ENCODE data around the gene TTLL9. TPM values are rescaled to one million over a fixed set of nuclear protein-coding genes. Genes with fewer than 3 reads are reported as not detected.

Gene TTLL9
- polyA plus RNA-seq, 1 donor from 2014 or later: not detected

DNA sequence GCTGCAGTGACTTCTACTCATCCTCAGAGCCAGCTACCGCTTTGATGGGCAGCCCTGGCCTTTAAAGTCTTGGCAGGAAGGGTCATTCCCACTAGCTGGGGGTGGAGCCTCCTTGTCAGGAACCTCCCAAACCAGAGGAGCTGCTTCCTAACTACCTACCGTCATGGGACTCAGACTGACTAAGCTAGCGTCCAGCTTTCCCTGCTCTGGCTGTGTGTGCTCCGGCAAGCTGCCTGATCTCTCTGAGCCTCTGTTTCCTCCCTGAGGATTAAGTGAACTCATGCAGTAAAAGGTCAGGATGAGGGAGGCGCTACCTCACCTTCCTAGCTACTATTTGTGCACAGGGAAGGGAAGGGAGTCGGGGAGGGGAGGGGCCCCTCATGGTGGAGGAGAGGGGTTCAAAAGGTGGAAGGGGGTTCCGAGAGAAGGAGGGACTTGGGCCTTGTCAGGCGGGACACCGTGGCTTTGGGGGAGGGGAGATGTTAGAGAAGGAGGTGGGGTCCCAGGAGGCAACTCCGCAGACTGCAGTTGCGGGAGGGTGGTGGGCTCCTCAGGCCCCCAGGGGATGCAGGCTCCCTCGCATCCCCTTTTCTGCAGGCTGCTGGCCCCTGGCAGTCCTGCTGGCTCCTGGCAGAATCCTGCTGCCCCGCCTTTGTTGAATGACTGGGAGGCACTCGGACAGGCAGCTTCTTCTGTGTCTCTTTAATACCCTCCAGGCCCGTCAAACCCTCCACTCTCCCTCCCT is 9.9 kb upstream of the TTLL9 start:
- H3K4me1 Mint-ChIP-seq: peaks cover 8 to 11% (median 11%) of the 10 kb centered on the region in 3 donors
- peaks cover 13% of the 10 kb centered on the region for H3K27me3 Mint-ChIP-seq
- H3K9me3 Mint-ChIP-seq: no peaks in the 10 kb centered on the region
- H3K4me3 Mint-ChIP-seq: peak overlapping the region in 3 of 4 donors; percentile 39 to 85 (median 41)
- no peak overlapping the region for H3K27ac Mint-ChIP-seq
- H3K36me3 Mint-ChIP-seq: no peaks in the 10 kb centered on the region

DNA sequence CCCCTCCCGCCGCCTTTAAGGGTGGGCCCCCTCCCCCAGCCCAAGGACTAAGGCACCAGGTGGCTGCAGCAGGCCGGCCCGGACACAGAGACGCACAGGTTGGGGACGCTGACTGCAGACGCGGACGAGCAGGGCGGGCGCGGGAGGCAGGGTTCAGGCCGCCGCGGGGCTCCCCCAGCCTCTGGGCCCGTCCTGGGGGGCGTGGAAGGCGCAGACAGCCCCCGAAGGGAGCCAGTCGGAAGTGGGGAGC is 9.4 kb upstream of the TTLL9 start:
- Mint-ChIP-seq H3K36me3 (no peaks in the 10 kb centered on the region), H3K27me3 (peaks cover 13% of the 10 kb centered on the region), H3K9me3 (no peaks in the 10 kb centered on the region), H3K4me3 (peak overlapping the region in 3 of 4 donors; percentile 39 to 85 (median 41)), H3K27ac (no peak overlapping the region), H3K4me1 (peaks cover 8 to 11% (median 11%) of the 10 kb centered on the region in 3 donors)

DNA sequence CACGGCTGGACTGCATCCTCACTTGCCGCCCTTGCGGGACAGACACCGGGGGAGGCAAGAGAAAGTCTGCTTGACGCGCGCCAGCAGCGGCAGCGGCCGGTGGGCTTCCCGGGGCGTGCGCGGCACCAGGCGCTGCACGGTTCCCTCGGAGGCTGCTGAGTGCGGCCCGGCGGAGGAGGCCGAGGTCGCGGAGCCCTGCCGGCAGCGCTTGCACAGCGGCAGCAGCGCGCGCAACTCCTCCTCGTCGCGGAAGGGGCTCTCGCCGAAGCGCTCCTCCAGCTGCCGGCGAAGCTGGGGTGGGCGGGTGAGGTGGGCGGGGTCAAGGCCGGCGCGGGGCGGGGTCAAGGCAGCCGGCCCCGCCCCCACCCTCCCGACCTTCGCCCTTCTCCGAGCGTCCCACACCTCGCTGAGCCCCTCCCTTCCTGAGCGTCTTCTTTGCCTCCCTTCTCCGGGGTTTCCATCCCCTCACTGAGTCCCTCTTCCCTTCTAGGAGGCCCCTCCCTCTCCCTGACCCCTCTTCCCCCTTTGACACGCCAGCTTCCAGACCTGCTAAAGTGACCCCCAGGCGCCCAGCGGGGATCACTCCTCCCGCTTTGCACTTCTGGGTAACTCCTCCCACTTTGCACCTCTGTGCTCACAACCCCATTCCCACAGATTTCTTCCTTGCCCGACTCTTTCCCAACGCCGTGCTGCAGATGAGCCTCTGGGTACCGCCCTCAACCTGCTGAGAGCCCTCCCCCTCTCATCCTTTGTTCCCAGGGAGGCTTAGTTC is 8.9 kb upstream of the TTLL9 start:
- Mint-ChIP-seq H3K36me3 (no peaks in the 10 kb centered on the region), H3K4me3 (peak overlapping the region; percentile 2 to 81 (median 60)), H3K9me3 (no peaks in the 10 kb centered on the region), H3K27me3 (peaks cover 13% of the 10 kb centered on the region), H3K4me1 (peaks cover 8 to 11% (median 11%) of the 10 kb centered on the region in 3 donors), H3K27ac (peak overlapping the region in 1 of 3 donors; percentile 31)

DNA sequence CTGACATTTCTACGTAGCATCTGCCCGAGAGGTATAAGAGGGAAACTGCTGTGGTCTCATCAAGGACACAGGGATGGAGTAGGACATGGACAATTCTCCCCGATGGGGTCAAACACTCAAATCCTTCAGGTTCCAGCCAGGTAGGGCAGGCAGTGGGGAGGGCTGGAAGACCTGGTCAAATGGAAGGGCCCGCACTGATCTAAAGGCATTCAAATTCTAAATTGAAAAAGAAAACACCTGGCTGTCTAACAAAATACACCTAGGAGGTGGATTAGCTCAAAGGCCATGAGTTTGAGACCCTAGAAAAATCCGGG is 8.3 kb upstream of the TTLL9 start:
- H3K36me3 Mint-ChIP-seq: no peaks in the 10 kb centered on the region
- H3K4me3 Mint-ChIP-seq: peak overlapping the region in 3 of 4 donors; percentile 2 to 64 (median 55)
- no peaks in the 10 kb centered on the region for H3K9me3 Mint-ChIP-seq
- peaks cover 16% of the 10 kb centered on the region for H3K27me3 Mint-ChIP-seq
- no peak overlapping the region for H3K27ac Mint-ChIP-seq
- peaks cover 8 to 11% (median 11%) of the 10 kb centered on the region in 3 donors for H3K4me1 Mint-ChIP-seq

DNA sequence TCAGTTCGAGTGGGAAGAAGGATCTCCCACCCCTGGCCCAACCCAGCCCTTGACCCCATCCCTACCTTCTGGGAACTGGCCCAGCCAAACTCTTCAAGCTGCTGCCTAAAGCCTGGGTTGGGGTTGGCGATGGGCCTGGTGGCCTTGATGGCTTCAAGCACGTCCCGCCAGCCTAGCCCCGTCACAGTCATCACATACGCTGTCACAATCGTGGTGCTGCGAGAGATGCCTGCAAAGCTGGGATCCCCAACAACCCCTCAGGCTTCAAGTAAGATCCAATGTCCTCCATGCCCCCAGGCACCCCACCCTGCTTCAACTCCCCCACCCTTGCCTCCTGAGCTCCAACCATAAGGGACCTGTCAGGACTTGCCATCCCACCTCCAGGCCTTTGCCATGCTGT is 7.9 kb upstream of the TTLL9 start:
- Mint-ChIP-seq H3K9me3 (no peaks in the 10 kb centered on the region), H3K36me3 (no peaks in the 10 kb centered on the region), H3K4me3 (peak overlapping the region in 1 of 4 donors; percentile 2), H3K4me1 (peaks cover 9 to 11% (median 11%) of the 10 kb centered on the region in 3 donors), H3K27me3 (peaks cover 19% of the 10 kb centered on the region), H3K27ac (no peak overlapping the region)

DNA sequence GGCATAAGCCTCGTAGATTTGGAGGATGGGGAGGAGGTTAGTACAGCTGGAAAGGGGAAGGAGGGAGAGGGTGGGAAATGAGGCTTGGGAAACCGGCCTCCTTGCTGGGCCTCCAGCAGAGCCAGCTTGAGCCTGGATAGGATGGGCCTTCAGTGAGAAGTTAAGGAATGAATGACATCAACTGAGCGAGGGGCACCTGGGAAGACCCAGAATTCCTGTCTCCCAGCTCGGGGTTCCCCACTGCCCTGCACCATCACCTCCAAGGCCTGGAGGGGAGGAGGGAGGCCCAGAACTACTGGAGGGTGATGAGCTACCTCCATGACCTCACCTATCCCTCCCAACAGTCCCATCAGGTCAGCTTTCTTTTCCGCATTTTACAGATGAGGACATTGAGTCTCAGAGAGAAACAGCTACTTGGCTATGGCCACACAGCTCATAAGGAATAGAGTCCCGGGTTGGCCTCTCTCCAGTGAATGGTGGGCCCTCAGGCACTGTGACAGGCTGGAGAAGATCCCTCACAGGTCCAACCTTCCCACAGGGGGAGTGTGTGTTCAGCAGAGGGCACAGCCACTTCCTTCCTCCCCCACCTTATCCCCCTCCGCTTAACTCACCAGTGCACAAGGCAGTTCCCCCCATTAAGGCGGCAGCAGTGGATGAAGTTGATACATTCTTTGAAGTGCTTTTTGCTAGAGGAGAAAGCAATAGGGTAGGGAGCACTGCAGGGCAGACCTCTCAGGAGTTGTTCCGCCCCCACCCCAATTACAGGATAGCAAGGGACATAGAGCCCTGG is 6.9 kb upstream of the TTLL9 start:
- no peak overlapping the region for H3K27ac Mint-ChIP-seq

DNA sequence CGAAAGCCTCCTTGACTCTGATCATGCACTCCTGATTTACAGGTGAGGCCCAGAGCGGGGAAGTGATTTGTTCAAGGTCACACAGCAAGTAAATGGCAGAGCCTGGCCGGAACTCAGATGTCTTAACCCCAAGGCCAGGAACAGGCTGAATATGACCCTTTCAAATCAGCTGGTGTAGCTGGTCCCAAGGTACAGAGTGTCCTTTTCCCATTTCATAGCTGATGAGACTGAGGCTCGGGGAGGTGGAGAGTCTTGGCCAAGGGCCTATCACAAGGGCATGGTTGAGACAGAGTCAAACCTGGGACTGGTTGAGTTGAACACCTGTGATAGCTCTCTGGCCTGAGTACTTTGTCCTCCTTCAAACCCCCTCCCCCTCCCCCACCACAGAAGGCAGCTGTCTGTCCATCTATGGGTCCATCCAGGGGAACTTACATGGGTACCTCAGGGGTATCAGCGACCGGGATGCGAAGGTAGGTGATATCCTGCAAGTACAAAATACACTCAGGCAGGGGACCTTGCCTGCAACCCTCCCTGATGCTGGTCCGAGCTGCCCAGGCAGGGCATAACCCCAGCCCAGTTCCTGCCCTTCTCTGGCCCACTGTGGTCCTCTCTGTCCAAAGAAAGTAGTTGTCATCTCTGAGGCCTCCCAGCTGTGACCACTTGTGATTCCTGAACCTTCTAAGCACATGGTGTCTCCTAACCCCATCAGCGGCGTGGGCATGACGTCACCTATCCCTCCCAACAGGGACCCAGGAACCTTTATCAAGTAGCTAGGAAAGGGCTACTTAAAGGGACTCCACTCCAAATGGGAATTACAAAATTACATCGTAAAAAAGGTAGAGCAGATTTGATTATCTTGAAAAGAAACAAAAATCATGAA is 5.7 kb upstream of the TTLL9 start:
- Mint-ChIP-seq H3K27me3 (peaks cover 34% of the 10 kb centered on the region), H3K9me3 (no peaks in the 10 kb centered on the region), H3K4me3 (peak overlapping the region in 2 of 4 donors; percentile 22 to 26), H3K36me3 (no peaks in the 10 kb centered on the region), H3K27ac (no peak overlapping the region), H3K4me1 (peaks cover 13 to 16% (median 15%) of the 10 kb centered on the region in 3 donors)

More for the DNA sequence above, 6.9 kb upstream of the TTLL9 start:
- peaks cover 27% of the 10 kb centered on the region for H3K27me3 Mint-ChIP-seq
- no peaks in the 10 kb centered on the region for H3K9me3 Mint-ChIP-seq
- H3K36me3 Mint-ChIP-seq: no peaks in the 10 kb centered on the region
- H3K4me3 Mint-ChIP-seq: no peak overlapping the region
- H3K4me1 Mint-ChIP-seq: peaks cover 9 to 13% (median 12%) of the 10 kb centered on the region in 3 donors

DNA sequence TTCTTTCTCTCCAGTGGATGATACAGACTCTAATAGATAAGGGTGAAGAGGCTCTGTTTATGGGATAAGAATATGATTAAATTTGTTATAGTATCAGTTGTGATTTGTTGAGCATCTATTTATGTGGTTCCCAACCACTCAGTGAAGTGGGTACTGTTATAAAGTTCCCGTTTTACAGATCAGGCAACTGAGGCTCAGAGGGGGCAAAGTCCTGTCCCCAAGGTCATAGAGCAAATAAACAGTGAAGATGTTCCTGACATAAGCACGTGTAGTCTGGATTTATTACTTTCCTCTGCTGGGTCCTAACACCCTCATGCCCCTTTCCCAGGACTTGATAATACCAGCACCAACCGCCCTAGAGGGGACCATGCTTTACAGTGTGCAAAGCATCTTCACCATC is 4.2 kb upstream of the TTLL9 start:
- Mint-ChIP-seq H3K9me3 (no peaks in the 10 kb centered on the region), H3K4me1 (peaks cover 15 to 20% (median 16%) of the 10 kb centered on the region in 3 donors), H3K27me3 (peaks cover 35% of the 10 kb centered on the region), H3K4me3 (peak overlapping the region in 1 of 4 donors; percentile 13), H3K36me3 (peaks cover 1% of the 10 kb centered on the region), H3K27ac (no peak overlapping the region)

DNA sequence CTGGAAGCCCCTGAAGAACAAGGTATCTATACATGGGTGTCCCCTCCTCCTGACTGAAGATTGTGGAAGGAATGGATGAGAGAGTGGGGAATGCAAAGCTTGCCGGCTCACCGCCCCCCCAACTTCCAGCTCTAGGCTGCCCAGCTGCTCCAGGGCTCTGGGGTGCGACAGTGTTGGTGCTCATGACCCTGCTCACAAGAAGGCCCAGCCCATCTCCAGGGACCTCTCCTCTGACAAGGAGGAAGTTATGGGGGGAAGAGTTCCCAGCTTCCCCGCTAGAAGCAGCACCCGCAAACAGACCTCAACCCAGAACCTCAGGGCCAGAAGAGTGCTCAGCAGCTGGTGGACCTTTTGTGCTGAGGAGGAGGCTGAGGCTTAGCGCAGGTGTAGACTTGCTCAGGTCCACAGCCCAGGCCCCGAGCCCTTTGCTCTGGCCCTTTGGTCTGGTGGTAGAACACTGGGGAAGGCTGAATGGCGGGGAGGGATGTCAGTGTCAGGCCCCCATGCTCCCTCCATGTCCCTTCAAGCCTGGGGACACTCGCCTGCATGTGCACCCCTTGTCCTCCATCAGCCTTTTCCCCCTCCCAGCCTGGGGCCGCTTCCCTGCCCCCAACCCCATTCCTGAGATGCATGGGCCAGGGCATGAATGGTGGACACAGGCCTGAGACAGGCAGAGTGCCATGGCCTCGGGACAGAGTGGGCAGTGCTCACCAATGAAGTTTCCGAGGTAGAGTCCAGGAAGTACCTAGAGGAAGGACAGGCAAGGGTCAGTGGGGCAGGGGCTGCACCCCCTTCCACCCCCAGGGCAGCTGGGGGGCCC is 1.4 kb upstream of the TTLL9 start:
- Mint-ChIP-seq H3K4me1 (peaks cover 15 to 20% (median 16%) of the 10 kb centered on the region in 3 donors), H3K27ac (peak overlapping the region in 1 of 3 donors; percentile 46), H3K4me3 (peak overlapping the region; percentile 46 to 94 (median 86)), H3K27me3 (peaks cover 35% of the 10 kb centered on the region), H3K9me3 (no peaks in the 10 kb centered on the region), H3K36me3 (peaks cover 1% of the 10 kb centered on the region)

DNA sequence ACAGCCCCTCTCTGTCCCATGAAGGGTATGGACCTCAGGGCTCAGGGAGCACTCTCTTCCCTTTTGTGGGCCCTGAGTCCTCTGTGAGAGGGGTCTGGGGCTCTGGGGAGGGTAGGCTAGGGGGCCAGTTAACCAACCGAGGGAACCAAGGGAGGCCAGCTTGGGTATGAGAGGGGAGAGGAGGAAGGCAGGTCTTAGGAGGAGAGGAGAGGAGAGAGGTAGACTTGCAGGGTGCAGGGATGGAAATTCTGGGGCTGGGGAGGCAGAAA is 827 bp upstream of the TTLL9 start:
- Mint-ChIP-seq H3K27me3 (peaks cover 35% of the 10 kb centered on the region), H3K4me1 (peaks cover 15 to 20% (median 16%) of the 10 kb centered on the region in 3 donors), H3K36me3 (peaks cover 1% of the 10 kb centered on the region), H3K4me3 (peak overlapping the region; percentile 39 to 94 (median 88)), H3K9me3 (no peaks in the 10 kb centered on the region), H3K27ac (peak overlapping the region in 1 of 3 donors; percentile 29)

DNA sequence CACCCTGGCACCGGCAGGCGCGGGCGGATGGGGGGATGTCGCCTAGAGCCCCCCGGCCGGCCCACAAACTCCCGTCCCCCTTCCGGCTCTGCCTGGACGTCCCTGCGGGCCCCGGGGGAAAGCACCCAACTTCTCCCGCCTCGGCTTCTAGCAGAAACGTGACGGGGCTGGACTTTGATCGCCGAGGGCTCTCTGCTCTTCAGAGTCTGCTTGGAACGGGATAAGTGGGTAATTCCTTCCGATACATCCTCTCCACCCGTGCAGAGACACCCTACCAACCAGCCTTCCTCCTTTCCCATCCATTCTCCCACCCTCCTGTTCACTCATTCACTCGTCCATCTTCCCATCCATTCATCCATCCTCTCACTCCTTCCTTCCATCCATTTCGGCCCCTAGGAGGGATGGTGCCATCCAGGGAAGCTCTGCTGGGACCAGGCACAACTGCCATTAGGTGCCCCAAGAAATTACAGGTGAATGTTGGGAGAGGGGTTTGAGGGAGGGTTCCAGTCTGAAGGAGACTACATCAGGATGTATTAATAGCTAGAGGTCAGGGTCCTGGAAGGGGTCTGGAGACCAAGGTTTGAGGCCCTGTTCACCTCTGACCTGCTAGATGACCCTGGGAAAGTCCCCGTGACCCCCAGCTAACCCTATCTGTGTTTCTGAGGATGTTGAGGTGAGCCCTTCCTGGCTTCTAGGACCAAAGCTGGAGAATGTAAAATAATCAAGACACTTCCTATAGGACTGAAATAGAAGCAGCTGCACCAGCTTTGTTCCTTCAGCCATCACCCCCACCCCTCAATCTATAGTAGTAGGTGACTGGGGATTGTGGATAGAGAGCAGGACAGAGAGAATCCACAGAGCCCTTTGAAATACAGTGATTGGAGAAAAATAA is 538 bp downstream of the TTLL9 start:
- peaks cover 15 to 20% (median 16%) of the 10 kb centered on the region in 3 donors for H3K4me1 Mint-ChIP-seq
- no peaks in the 10 kb centered on the region for H3K9me3 Mint-ChIP-seq
- peaks cover 35% of the 10 kb centered on the region for H3K27me3 Mint-ChIP-seq
- H3K4me3 Mint-ChIP-seq: peak overlapping the region; percentile 10 to 88 (median 81)
- no peak overlapping the region for H3K27ac Mint-ChIP-seq
- peaks cover 1% of the 10 kb centered on the region for H3K36me3 Mint-ChIP-seq

DNA sequence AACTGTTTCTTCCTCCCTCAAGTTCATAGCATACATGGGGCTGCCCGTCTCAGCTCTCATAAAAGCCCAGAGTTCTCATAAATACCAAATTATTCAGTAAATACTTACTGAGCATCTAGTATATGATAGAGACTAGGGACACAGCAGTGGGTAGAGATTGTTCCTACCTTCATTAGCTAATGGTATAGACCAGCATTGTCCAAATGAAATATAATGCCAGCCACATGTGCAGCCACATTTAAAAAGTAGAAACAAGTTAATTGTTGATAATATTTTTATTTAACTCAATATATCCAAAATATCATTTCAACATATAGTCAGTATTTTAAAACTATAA is 1.2 kb downstream of the TTLL9 start:
- no peaks in the 10 kb centered on the region for H3K9me3 Mint-ChIP-seq
- peak overlapping the region in 3 of 4 donors; percentile 10 to 86 (median 76) for H3K4me3 Mint-ChIP-seq
- peaks cover 35% of the 10 kb centered on the region for H3K27me3 Mint-ChIP-seq
- no peak overlapping the region for H3K27ac Mint-ChIP-seq
- peaks cover 1% of the 10 kb centered on the region for H3K36me3 Mint-ChIP-seq
- H3K4me1 Mint-ChIP-seq: peaks cover 15 to 20% (median 16%) of the 10 kb centered on the region in 3 donors

DNA sequence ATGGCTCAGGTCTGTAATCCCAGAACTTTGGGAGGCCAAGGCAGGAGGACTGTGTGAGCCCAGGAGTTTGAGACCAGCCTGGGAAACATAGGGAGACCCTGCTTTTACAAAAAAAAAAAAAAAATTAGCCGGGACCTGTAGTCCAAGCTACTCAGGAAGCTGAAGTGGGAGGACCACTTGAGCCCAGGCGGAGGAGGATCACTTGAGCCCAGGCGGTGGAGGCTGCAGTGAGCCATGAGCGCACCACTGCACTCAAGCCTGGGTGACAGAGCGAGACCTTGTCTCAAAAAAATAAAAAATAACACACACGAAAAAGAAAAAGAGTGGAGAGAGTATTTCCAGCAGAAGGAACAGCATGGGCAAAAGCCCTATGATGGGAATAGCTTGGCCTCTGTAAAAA is 2.0 kb downstream of the TTLL9 start:
- Mint-ChIP-seq H3K4me1 (peaks cover 15 to 17% (median 16%) of the 10 kb centered on the region in 3 donors), H3K27me3 (peaks cover 28% of the 10 kb centered on the region), H3K36me3 (peaks cover 1% of the 10 kb centered on the region), H3K27ac (no peak overlapping the region), H3K9me3 (no peaks in the 10 kb centered on the region), H3K4me3 (no peak overlapping the region)

Measured in IgD-negative memory B cell (primary cell).